ENCODE measurements around the gene LIPG. TPM values are rescaled to one million over a fixed set of nuclear protein-coding genes. Genes with fewer than 3 reads are reported as not detected.

The LIPG gene
- total and polyA plus RNA-seq, 2 of the 13 experiments (the other 11 are each of a cell fraction or from before 2014, with no cell fraction given), result 0.96 to 10.8 TPM

GRCh38 chr18:49561289-49562193 is at the start of gene LIPG (continued):
- TF ChIP-seq HNF1B (CRISPR knock-in tag; IDR thresholded peaks at IDR 0.05), result peak; percentile 1; the same call in 1 of the 2 replicates
- no peak for TF ChIP-seq NR3C1 (CRISPR knock-in tag; IDR thresholded peaks at IDR 0.05)
- no peak for TF ChIP-seq ZNF121 (CRISPR knock-in tag; IDR thresholded peaks at IDR 0.05)
- TF ChIP-seq ZNF550 (CRISPR knock-in tag; IDR thresholded peaks at IDR 0.05; ENCODE audit: borderline replicate concordance), result no peak
- 0 out of 2 replicates have a peak, but pooled peaks have one; percentile 61 for TF ChIP-seq SNAPC4 (CRISPR knock-in tag; IDR thresholded peaks at IDR 0.05)
- peak; percentile 78; the same call in 1 of the 2 replicates for TF ChIP-seq MXD1 (CRISPR knock-in tag; IDR thresholded peaks at IDR 0.05)
- TF ChIP-seq MXD4 (CRISPR knock-in tag; IDR thresholded peaks at IDR 0.05), result peak; percentile 35; the same call in 1 of the 2 replicates
- no peak for TF ChIP-seq ZNF33B (CRISPR knock-in tag; IDR thresholded peaks at IDR 0.05)
- no peak for TF ChIP-seq ZNF180 (CRISPR knock-in tag; IDR thresholded peaks at IDR 0.05; ENCODE audit: borderline replicate concordance, low read depth)
- no peak for TF ChIP-seq ZKSCAN8 (CRISPR knock-in tag; IDR thresholded peaks at IDR 0.05; ENCODE audit: borderline replicate concordance)
- TF ChIP-seq ZNF501 (CRISPR knock-in tag; IDR thresholded peaks at IDR 0.05), result peak; percentile 37; the same call in 1 of the 2 replicates
- TF ChIP-seq ZNF510 (CRISPR knock-in tag; IDR thresholded peaks at IDR 0.05; ENCODE audit: low read depth), result no peak
- no peak for TF ChIP-seq DBP (CRISPR knock-in tag; IDR thresholded peaks at IDR 0.05; ENCODE audit: not compliant biosample characterization)
- TF ChIP-seq MED1 (CRISPR knock-in tag; IDR thresholded peaks at IDR 0.05), result no peak
- no peak for TF ChIP-seq ZNF788 (CRISPR knock-in tag; IDR thresholded peaks at IDR 0.05; ENCODE audit: borderline replicate concordance)
- TF ChIP-seq ZNF101 (CRISPR knock-in tag; IDR thresholded peaks at IDR 0.05; ENCODE audit: borderline replicate concordance, low read depth), result no peak
- TF ChIP-seq NFE2L1 (CRISPR knock-in tag; IDR thresholded peaks at IDR 0.05; ENCODE audit: borderline replicate concordance), result no peak
- 0 out of 2 replicates have a peak, but pooled peaks have one; percentile 41 for TF ChIP-seq TGIF2 (CRISPR knock-in tag; IDR thresholded peaks at IDR 0.05)
- TF ChIP-seq HOXA3 (CRISPR knock-in tag; IDR thresholded peaks at IDR 0.05), result peak; percentile 30
- no peak for TF ChIP-seq PITX1 (CRISPR knock-in tag; IDR thresholded peaks at IDR 0.05)
- no peak for TF ChIP-seq ZNF44 (CRISPR knock-in tag; IDR thresholded peaks at IDR 0.05)
